T-cell (primary cell): ENCODE measurements around the gene MKNK2. TPM values are rescaled to one million over a fixed set of nuclear protein-coding genes. Genes with fewer than 3 reads are reported as not detected.

Experiments
- ATAC-seq, 4 experiments: fragments of 200-7000 bp in 3 of 4; fragments of 150-1000 bp in 1 of 4; cut with Tn5 transposase; replicated peaks in 1 of 4; 1 replicate in 3 of 4; 2 replicates in 1 of 4; pipeline ENCODE4 v1.10.0; 2021; ENCODE audit warnings: moderate library complexity in 3 of 4, mild to moderate bottlenecking in 2 of 4, moderate number of reproducible peaks in 1 of 4
- CTCF ChIA-PET, 2 donors: fragments of 300-600 bp; sonication (Branson Sonifier 250); formaldehyde crosslinking; loops; one replicate each; lab custom pipeline; 2022; ENCODE audit warnings: antibody characterized with exemption in 2 of 2; lab: Charles Lee
- POLR2A ChIA-PET, 2 donors: fragments of 300-600 bp; sonication (Branson Sonifier 250); formaldehyde crosslinking; loops; one replicate each; lab custom pipeline; 2022; ENCODE audit warnings: antibody characterized with exemption in 2 of 2; lab: Charles Lee
- DNase-seq, 35 experiments: peaks; one replicate each; pipeline versions ENCODE4 v3.0.0 to v3.0.0-alpha.2; 2013 to 2023
- H3K27ac ChIP-seq: one replicate; pipeline ENCODE4 v1.5.1; 2013; ENCODE audit warnings: low read length
- H3K27me3 ChIP-seq, 2 experiments: replicated peaks in 1 of 2; 1 replicate in 1 of 2; 2 replicates in 1 of 2; pipeline versions ENCODE4 v1.6.1 to v1.7.0; 2013; ENCODE audit warnings: low read length in 1 of 2, mixed read lengths in 1 of 2; ENCODE audit not compliant: control insufficient read depth in 2 of 2, insufficient read depth in 2 of 2; ENCODE audit errors: extremely low read depth in 1 of 2
- H3K36me3 ChIP-seq, 2 donors: 1 replicate in 1 of 2; 2 replicates in 1 of 2; pipeline versions ENCODE4 v1.6.1 to v1.7.0; 2013; ENCODE audit warnings: low read length in 1 of 2; ENCODE audit not compliant: control insufficient read depth in 2 of 2, insufficient read depth in 1 of 2; ENCODE audit errors: extremely low read depth in 1 of 2
- H3K4me1 ChIP-seq, 2 experiments: 1 replicate in 1 of 2; 2 replicates in 1 of 2; pipeline versions ENCODE4 v1.6.1 to v1.7.0; 2013; ENCODE audit warnings: low read length in 2 of 2, mixed read lengths in 1 of 2; ENCODE audit not compliant: insufficient read depth in 2 of 2, control insufficient read depth in 1 of 2; ENCODE audit errors: extremely low read depth in 1 of 2
- H3K4me3 ChIP-seq, 2 donors: 1 replicate in 1 of 2; 2 replicates in 1 of 2; pipeline versions ENCODE4 v1.5.1 to v1.7.0; 2013; ENCODE audit warnings: mild to moderate bottlenecking in 2 of 2, low read length in 1 of 2, moderate library complexity in 1 of 2; ENCODE audit not compliant: control insufficient read depth in 1 of 2; ENCODE audit errors: extremely low read depth in 1 of 2
- H3K9me3 ChIP-seq: 2 replicates; pipeline ENCODE4 v1.7.0; 2013
- H3K27ac Mint-ChIP-seq, 2 donors: one replicate each; pipeline ENCODE4 v1.8.0; 2020 to 2021; ENCODE audit warnings: mild to moderate bottlenecking in 2 of 2, mixed read lengths in 2 of 2
- H3K27me3 Mint-ChIP-seq, 2 donors: one replicate each; pipeline ENCODE4 v1.8.0; 2021 to 2022; ENCODE audit warnings: mixed read lengths in 2 of 2
- H3K36me3 Mint-ChIP-seq: one replicate; pipeline ENCODE4 v1.8.0; 2021; ENCODE audit warnings: mixed read lengths
- H3K4me1 Mint-ChIP-seq, 3 donors: one replicate each; pipeline ENCODE4 v1.8.0; 2020 to 2022; ENCODE audit warnings: mixed read lengths in 3 of 3, mild to moderate bottlenecking in 1 of 3
- H3K4me3 Mint-ChIP-seq, 3 donors: one replicate each; pipeline ENCODE4 v1.8.0; 2020 to 2022; ENCODE audit warnings: mild to moderate bottlenecking in 3 of 3, mixed read lengths in 3 of 3, moderate library complexity in 3 of 3
- H3K9me3 Mint-ChIP-seq, 3 donors: one replicate each; pipeline ENCODE4 v1.8.0; 2020 to 2022; ENCODE audit warnings: mixed read lengths in 3 of 3
- WGBS: methylation state at CpG from one replicate; pipeline ENCODE4 v1.1.5; 2013; ENCODE audit warnings: missing lambda C conversion rate; ENCODE audit not compliant: insufficient coverage; 5-methylcytosine and 5-hydroxymethylcytosine counted together
- total RNA-seq, 35 experiments: library from RNA in 6 of 35; stranded (reverse) in 6 of 35; fragments of 120-200 nt in 1 of 35; gene quantifications; one replicate each; pipeline versions ENCODE4 v1.2.1 to v1.2.4 and lab custom pipeline; 2013 to 2026

Gene MKNK2
- total RNA-seq, 5 donors from 2014 or later (not counting 1 experiment from before 2014, with no cell fraction given): 196 to 242 (median 234) TPM

DNA sequence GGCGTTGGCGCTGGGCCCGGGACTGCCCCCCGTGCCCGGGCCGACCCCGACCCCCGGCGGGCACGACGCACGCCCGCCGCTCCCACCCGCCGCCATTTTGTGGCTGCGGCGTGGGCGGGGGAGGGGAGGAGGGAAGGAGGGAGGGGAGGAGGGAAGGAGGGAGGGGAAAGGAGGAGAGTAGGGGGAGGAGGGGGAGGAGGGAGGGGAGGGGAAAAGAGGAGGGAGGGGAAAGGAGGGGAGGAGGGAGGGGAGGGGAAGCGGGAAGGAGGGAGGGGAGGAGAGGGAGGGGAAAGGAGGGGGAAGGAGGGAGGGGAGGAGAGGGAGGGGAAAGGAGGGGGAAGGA, 35.5 kb downstream of the MKNK2 start, which contains the start of gene BTBD2:
BTBD2 (minus strand) TSS at position 107 of the 343 bp plus-strand sequence; CDS start at position 96, 11 bp downstream.
- Histone ChIP-seq H3K36me3 (no peaks in the 10 kb centered on the region), H3K27me3 (no peaks in the 10 kb centered on the region), H3K4me3 (peak within 1 kb of the TSS; percentile 35 to 44), H3K9me3 (no peaks in the 10 kb centered on the region), H3K27ac (peak within 1 kb of the TSS; percentile 52), H3K4me1 (peaks cover 0 to 33% of the 10 kb centered on the region in 2 experiments)
- POLR2A ChIA-PET: no interaction called here
- peaks cover 8% of the 10 kb centered on the region for H3K36me3 Mint-ChIP-seq
- H3K4me1 Mint-ChIP-seq: peaks cover 15 to 25% (median 23%) of the 10 kb centered on the region in 3 donors
- no peaks in the 10 kb centered on the region for H3K27me3 Mint-ChIP-seq
- CTCF ChIA-PET: no interaction called here
- 0% methylated on average over 1 of the region's 20 CpGs for WGBS
- H3K9me3 Mint-ChIP-seq: no peaks in the 10 kb centered on the region
- DNase-seq (peak in 8 of 35 experiments; percentile 15 to 65 (median 40)), ATAC-seq (peak; percentile 29 to 51 (median 31))
- peak within 1 kb of the TSS in 1 of 2 donors; percentile 61 for H3K27ac Mint-ChIP-seq
- H3K4me3 Mint-ChIP-seq: peak within 1 kb of the TSS; percentile 61 to 72 (median 67)

DNA sequence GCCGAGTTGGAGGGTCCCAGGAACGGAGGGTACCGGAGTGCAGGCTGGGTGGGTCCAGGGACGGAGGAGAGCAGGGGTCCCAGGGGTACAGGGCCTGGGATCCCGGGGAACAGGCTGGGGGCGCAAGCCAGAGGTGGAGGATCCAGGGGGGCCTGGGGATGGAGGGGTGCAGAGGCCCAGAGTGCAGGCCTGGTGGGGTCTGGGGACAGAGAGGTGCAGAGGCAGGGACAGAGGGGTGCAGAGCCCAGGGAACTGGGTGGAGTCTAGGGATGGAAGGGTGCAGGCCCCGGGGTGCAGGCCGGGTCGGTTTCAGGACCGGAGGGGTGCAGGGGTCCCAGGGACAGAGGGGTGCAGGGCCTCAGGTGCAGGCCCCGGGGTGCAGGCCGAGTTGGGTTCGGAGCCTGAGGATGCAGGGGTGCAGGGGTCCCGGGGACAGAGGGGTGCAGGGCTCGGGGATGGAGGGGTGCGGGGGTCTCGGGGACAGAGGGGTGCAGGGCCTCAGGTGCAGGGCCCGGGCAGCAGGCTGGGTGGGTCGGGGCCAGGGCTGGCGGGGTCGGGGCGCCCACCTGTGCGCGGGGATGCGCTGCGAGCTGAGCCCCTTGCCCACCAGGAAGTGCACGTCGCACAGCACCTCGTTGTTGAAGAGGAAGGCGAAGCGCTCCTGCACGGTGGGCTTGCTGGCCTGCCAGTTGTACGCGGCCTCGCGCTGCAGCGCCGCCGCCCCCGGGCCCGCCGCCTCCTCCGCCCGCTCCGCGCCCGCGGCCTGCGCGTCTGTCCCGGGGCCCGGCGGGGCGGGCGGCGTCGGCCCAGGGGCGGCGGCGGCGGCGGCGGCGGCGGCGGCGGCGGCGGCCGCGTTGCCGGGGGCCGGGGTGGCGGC, 36.1 kb downstream of the MKNK2 start:
- ATAC-seq (peak; percentile 45 to 66 (median 62)), DNase-seq (peak in 5 of 35 experiments; percentile 21 to 63 (median 30))
- peak overlapping the region in 1 of 2 donors; percentile 35 for H3K4me3 ChIP-seq
- Mint-ChIP-seq H3K4me3 (peak overlapping the region; percentile 49 to 72 (median 67)), H3K27me3 (no peaks in the 10 kb centered on the region), H3K4me1 (peaks cover 13 to 27% (median 23%) of the 10 kb centered on the region in 3 donors), H3K27ac (peak overlapping the region in 1 of 2 donors; percentile 34), H3K9me3 (no peaks in the 10 kb centered on the region), H3K36me3 (peaks cover 8% of the 10 kb centered on the region)
- 8% methylated on average over 66 of the region's 74 CpGs for WGBS
- H3K27ac ChIP-seq: peak overlapping the region; percentile 38
- peaks cover 0 to 32% of the 10 kb centered on the region in 2 experiments for H3K4me1 ChIP-seq
- no peaks in the 10 kb centered on the region for H3K9me3 ChIP-seq
- H3K36me3 ChIP-seq: no peaks in the 10 kb centered on the region
- ChIA-PET POLR2A (no interaction called here), CTCF (no interaction called here)
- H3K27me3 ChIP-seq: no peaks in the 10 kb centered on the region

DNA sequence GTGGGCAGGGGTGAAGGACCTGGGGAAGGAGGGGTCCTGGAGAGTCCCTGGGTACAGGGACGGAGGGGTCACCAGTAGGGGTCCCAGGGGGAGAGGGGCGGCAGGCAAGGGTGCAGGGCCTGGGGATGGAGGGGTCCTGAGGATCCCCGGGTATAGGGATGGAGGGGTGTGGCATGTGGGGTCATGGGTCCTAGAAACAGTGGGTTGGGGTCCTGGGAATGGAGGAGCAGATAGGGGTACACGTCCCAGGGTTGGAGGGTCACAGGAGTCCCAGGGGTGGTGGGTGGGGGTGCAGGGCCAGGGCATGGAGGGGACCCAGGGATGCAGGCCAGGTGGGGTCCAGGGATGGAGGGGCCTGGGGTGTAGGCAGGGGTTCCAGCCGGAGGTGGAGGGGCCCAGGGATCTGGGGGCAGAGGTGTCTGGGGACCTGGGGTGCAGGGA, 36.9 kb downstream of the MKNK2 start:
- Mint-ChIP-seq H3K9me3 (no peaks in the 10 kb centered on the region), H3K36me3 (peaks cover 8% of the 10 kb centered on the region), H3K4me1 (peaks cover 8 to 24% (median 18%) of the 10 kb centered on the region in 3 donors), H3K27me3 (no peaks in the 10 kb centered on the region), H3K4me3 (peak overlapping the region in 1 of 3 donors; percentile 72), H3K27ac (peak overlapping the region in 1 of 2 donors; percentile 16)
- Histone ChIP-seq H3K36me3 (no peaks in the 10 kb centered on the region), H3K27ac (no peak overlapping the region), H3K4me3 (no peak overlapping the region), H3K9me3 (no peaks in the 10 kb centered on the region), H3K4me1 (peaks cover 0 to 25% of the 10 kb centered on the region in 2 experiments), H3K27me3 (no peaks in the 10 kb centered on the region)
- POLR2A ChIA-PET: no interaction called here
- ATAC-seq: no peak
- no peak for DNase-seq
- CTCF ChIA-PET: no interaction called here
- WGBS: 95% methylated on average over 5 of the region's 5 CpGs

DNA sequence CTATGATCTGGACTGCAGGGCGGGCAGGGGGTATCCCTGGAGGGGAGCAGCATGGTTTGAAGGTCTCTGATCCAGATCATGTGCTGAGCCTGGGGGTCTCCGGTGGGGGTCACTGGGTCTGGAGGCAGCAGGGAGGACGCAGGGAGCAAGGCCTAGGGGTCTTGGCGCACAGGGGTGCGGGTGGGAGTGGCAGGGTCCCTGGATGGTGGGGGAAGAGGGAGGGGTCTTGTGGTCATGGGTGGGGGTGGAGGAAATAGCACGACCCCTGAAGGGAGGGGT, 37.4 kb downstream of the MKNK2 start:
- no peak for DNase-seq
- no peak overlapping the region for H3K4me3 ChIP-seq
- H3K27ac Mint-ChIP-seq: no peak overlapping the region
- H3K36me3 ChIP-seq: no peaks in the 10 kb centered on the region
- ChIA-PET CTCF (no interaction called here), POLR2A (no interaction called here)
- H3K4me1 ChIP-seq: peaks cover 0 to 25% of the 10 kb centered on the region in 2 experiments
- H3K27me3 ChIP-seq: no peaks in the 10 kb centered on the region
- no peak for ATAC-seq
- H3K27me3 Mint-ChIP-seq: no peaks in the 10 kb centered on the region
- H3K27ac ChIP-seq: no peak overlapping the region
- no peaks in the 10 kb centered on the region for H3K9me3 ChIP-seq
- WGBS: 89% methylated on average over 6 of the region's 6 CpGs
- H3K4me1 Mint-ChIP-seq: peaks cover 8 to 24% (median 18%) of the 10 kb centered on the region in 3 donors
- H3K36me3 Mint-ChIP-seq: peaks cover 8% of the 10 kb centered on the region
- no peaks in the 10 kb centered on the region for H3K9me3 Mint-ChIP-seq
- H3K4me3 Mint-ChIP-seq: peak overlapping the region in 1 of 3 donors; percentile 72

DNA sequence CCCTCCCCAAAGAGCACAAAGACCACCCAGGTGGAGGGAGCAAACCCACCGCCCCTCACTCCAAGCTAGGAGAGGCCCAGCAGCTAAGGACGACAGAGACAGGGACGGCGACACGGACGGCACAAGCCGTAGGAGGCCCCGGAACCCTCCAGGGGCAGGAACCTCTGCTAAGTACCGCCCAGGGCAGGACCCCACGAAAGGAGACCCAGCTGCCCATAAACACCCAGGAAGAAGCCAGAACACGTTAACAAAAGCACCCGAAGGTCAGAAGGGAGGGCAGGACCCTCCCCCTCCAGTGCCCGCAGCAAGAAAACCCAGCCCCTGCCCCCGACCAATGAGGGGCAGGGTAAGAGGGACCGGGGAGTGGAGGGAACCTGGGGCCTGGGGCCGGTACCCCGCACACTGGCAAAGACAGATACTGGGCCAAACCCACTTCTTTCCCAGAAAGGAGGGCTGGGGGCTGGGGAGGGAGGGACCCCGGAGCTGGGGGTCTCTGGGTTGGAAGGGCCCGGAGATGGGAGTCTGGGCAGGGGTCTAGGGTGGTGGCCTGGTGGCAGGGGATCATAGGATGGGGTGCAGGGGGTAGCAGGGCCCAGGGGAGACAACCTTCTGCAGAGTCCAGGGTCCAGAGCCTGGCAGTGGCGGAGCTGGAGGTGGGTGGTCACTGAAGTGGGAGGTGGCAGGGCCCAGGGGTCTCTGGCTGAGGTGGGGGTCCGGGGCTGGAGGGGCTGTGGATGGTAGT, 37.9 kb downstream of the MKNK2 start:
- H3K4me1 Mint-ChIP-seq: peaks cover 8 to 24% (median 18%) of the 10 kb centered on the region in 3 donors
- ChIA-PET POLR2A (no interaction called here), CTCF (no interaction called here)
- Histone ChIP-seq H3K4me3 (no peak overlapping the region), H3K27ac (no peak overlapping the region), H3K36me3 (no peaks in the 10 kb centered on the region), H3K27me3 (no peaks in the 10 kb centered on the region), H3K9me3 (no peaks in the 10 kb centered on the region), H3K4me1 (peaks cover 0 to 25% of the 10 kb centered on the region in 2 experiments)
- H3K9me3 Mint-ChIP-seq: no peaks in the 10 kb centered on the region
- H3K27ac Mint-ChIP-seq: no peak overlapping the region
- peaks cover 8% of the 10 kb centered on the region for H3K36me3 Mint-ChIP-seq
- H3K4me3 Mint-ChIP-seq: no peak overlapping the region
- DNase-seq (no peak), ATAC-seq (no peak)
- H3K27me3 Mint-ChIP-seq: no peaks in the 10 kb centered on the region
- 97% methylated on average over 16 of the region's 21 CpGs for WGBS

DNA sequence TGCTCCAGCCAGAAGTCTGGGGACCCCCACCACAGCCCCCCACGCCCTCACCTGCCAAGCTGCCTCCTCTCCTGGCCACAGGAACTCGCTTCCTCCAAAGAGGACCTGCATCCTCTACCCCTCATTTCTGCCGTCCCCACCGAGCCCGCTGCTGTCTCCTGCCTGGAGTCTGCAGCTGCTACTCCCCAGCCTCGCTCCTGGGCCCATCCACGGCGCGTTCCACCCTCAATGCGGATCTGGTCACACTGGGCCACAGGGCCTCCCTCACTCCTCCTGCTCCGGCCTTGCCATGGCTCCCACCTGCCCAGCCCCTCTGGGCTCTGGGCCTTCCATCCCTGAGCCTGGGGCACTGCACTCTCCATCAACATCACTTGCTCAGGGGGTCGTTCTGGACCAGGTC, 39.9 kb downstream of the MKNK2 start:
- H3K4me1 ChIP-seq: peaks cover 0 to 20% of the 10 kb centered on the region in 2 experiments
- H3K27ac Mint-ChIP-seq: peak overlapping the region; percentile 19 to 22
- CTCF ChIA-PET: no interaction called here

More for the DNA sequence above, 39.9 kb downstream of the MKNK2 start:
- Histone ChIP-seq H3K4me3 (no peak overlapping the region), H3K9me3 (no peaks in the 10 kb centered on the region), H3K36me3 (no peaks in the 10 kb centered on the region), H3K27me3 (no peaks in the 10 kb centered on the region), H3K27ac (no peak overlapping the region)
- Mint-ChIP-seq H3K4me1 (peaks cover 8 to 29% (median 16%) of the 10 kb centered on the region in 3 donors), H3K27me3 (no peaks in the 10 kb centered on the region), H3K4me3 (no peak overlapping the region), H3K36me3 (peaks cover 8% of the 10 kb centered on the region), H3K9me3 (no peaks in the 10 kb centered on the region)
- ATAC-seq (no peak), DNase-seq (no peak)
- POLR2A ChIA-PET: no interaction called here
- WGBS: 95% methylated on average over 11 of the region's 12 CpGs
